ENCODE measurements around the gene SLC25A31.
A peak's percentile ranks its signal among the peaks of the same experiment; 100 is the strongest.

The SLC25A31 gene

DNA sequence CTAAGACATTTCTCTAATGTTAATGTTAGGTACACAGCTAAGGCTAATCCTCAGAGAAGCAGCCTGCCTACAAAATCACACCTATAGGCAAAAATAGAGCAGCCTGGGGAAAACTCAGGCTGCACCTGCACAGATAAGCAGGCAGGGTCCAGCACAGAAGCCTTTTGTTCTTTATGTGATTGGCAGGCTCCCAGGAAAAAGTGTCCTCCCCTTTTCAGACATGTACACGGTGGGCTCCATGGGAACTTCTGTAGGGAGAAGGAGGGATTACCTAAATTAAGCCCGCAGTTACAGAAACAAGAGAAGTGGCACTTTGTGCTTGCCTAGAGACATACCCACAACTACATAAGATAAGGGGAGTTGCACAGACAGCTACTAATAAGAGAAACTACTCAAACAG is 47.9 kb downstream of the SLC25A31 start:
- no peak for DNase-seq

- no peak for DNase-seq
Observed at GRCh38 chr4:127780598-127780997, 50.4 kb downstream of the SLC25A31 start.

DNA sequence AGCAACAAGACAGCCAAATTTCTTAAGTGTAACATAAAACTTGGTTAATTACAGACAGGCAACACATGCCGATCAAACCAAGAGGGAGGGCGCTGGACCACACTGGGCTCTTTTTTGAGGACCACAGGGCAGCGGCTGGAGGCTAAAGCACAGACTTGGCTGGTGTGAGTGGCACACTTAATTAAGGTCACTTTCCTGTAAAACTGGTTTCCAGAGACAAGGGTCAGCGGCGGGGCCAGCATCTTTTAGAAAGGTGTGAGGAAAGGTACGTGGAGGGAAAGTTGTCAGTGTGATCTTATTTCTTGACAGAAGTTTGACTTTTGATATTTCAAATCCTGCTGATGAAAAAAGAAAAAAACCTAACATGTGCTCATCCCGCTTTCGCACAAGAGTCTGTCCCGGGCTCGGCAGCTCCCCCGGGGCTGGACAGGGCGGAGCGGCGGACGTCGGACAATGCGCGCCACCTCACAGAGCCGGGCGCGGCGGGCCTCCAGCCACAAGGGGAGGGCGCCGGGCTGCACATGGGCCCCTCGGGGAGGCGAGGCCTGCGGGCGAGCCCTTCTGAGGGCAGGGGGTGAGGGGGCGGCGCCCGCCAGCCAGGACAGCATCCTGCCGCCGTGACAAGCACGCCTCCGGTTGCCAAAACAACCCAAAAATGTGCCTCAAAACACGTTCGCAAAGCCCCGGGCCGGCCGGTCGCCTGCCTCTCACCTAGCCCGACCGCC is 51.3 kb downstream of the SLC25A31 start:
- no peak for DNase-seq

DNA sequence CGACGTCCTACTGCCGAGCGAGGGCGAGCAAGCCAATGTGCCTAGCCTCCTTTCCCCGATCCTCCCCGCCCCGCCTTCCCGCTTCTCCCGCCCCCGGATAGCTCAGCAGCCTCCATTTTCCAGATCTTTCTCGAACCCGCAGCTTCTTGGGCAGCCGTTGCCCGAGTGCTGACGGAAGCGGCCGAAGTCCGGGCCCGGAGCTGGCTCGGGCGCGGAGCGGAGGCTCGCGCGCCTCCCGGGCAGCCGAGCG is 51.8 kb downstream of the SLC25A31 start:
- DNase-seq: peak; percentile 65

DNA sequence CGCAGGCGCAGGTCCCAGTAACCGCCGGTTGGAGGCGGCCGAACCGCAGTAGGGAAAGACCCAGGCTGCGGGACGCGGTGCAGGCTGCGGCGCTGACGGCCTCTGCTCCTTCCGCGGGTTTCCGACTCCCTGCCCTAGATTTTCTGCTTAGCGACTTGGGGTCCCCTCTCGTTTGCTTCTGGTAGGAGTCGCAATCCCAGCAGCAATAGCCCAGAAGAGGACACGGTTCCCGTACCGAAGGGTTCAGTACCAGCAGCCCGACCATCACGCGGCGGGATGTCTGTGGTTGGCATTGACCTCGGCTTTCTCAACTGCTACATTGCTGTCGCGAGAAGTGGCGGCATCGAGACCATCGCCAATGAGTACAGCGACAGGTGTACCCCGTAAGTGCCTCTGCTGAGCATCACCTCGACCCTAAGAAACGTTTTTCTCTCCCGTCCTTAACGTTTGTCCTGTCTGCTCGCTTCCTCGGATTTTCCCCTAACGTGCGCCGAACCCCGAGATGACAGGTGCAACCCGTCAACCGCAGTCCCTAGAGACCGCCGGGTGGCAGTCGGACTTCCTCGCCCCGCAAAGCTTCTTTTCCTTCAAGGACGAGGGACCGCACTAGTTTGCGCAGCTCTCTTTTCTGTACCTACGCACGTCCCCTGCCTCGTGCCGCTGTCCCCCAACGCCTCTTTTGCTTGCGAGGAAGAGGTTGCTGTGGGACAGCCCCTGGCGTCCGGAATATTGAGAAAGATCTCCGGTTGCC is 52.2 kb downstream of the SLC25A31 start, which contains the start of gene HSPA4L:
HSPA4L (plus strand) TSS at position 48 of the 751 bp plus-strand sequence; CDS start at position 277, 229 bp downstream.
- DNase-seq: peak; percentile 39

GRCh38 chr4:127783026-127783769 is 53.0 kb downstream of the SLC25A31 start:
- DNase-seq: peak; percentile 41

GRCh38 chr4:127783955-127784770 is 54.0 kb downstream of the SLC25A31 start:
- no peak for DNase-seq

GRCh38 chr4:127788517-127788916 is 58.3 kb downstream of the SLC25A31 start:
- no peak for DNase-seq

- no peak for DNase-seq
Observed at GRCh38 chr4:127791391-127791790, 61.2 kb downstream of the SLC25A31 start.

GRCh38 chr4:127793528-127793927 is 63.3 kb downstream of the SLC25A31 start:
- DNase-seq: no peak

GRCh38 chr4:127799711-127800110 is 69.5 kb downstream of the SLC25A31 start:
- no peak for DNase-seq

- no peak for DNase-seq
Observed at GRCh38 chr4:127809173-127809800, 79.1 kb downstream of the SLC25A31 start.

DNA sequence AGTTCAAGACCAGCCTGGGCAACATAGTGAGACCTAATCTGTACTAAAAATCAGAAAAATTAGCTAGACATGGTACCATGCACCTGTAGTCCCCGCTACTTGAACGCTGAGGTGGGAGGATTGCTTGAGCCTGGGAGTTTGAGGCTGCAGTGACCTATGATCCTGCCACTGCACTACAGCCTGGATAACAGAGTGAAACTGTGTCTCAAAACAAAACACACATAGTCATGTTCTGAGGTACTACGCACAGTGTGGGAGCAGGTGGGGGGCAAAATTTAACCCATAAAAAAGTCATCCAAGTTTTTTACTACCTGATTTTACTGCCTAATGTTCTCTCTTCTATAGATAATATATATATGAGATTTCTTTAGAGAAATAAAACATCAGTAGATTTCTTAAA is 80.4 kb downstream of the SLC25A31 start:
- no peak for DNase-seq

GRCh38 chr4:127822430-127822829 is 92.2 kb downstream of the SLC25A31 start:
- DNase-seq: no peak
